AG04450 (cell line): ENCODE measurements around the gene ZNF324. TPM values are rescaled to one million over a fixed set of nuclear protein-coding genes. Genes with fewer than 3 reads are reported as not detected.
"Not testable (repeated sequence)": the region's sequence is repeated elsewhere in the genome, so short reads cannot be mapped to it uniquely, and the experiment has no call there.

ENCODE experiments used
- CTCF ChIA-PET: fragments of 300-600, 350-600 bp; formaldehyde crosslinking; extraction: SDS; loops from one replicate; lab custom pipeline; 2022; ENCODE audit warnings: antibody characterized with exemption, inconsistent platforms; lab: Charles Lee
- POLR2A ChIA-PET: fragments of 350-600 bp; formaldehyde crosslinking; extraction: SDS; loops from one replicate; lab custom pipeline; 2021; ENCODE audit warnings: antibody characterized with exemption, inconsistent platforms; lab: Yijun Ruan, JAX
- DNase-seq: peaks from one replicate; pipeline ENCODE4 v3.0.0-alpha.2; 2011; ENCODE audit warnings: low read depth, low spot score
- H3K27ac ChIP-seq: one replicate; pipeline ENCODE4 v1.5.1; 2012; ENCODE audit warnings: low read depth, low read length, control low read depth
- H3K27me3 ChIP-seq: one replicate; pipeline ENCODE4 v1.6.0; 2012; ENCODE audit warnings: low read length; ENCODE audit not compliant: control insufficient read depth, insufficient read depth
- H3K4me3 ChIP-seq: 2 replicates; pipeline ENCODE4 v1.5.1; 2011; ENCODE audit warnings: mild to moderate bottlenecking, low read depth, low read length, control low read depth
- H3K9me3 ChIP-seq: 2 replicates; pipeline ENCODE4 v1.5.1; 2012; ENCODE audit warnings: low read length; ENCODE audit not compliant: control insufficient read depth, insufficient read depth
- CTCF ChIP-seq: IDR thresholded peaks from 2 replicates; pipeline ENCODE4 v1.5.1; 2011; ENCODE audit warnings: low read depth, low read length, control low read depth, inconsistent platforms
- polyA plus RNA-seq: library from polyadenylated mRNA; depleted of rRNA; stranded (reverse); fragments of >200 nt; gene quantifications from 2 replicates; pipeline ENCODE4 v1.2.3, GENCODE V29; 2011

ZNF324 gene
- polyA plus RNA-seq, 1 experiment = 4.4 TPM

- ChIA-PET CTCF (no interaction called here), POLR2A (interaction anchor here (0.6 to 1.0 kb wide), 4 partner anchors 12 to 31 kb away, joined by 3 to 7 read pairs (median 4); partner anchors contain the start of genes ZNF324B and ZNF584)
- no peaks in the 10 kb centered on the region for H3K27me3 ChIP-seq
- peak within 1 kb of the TSS; percentile 93 for H3K4me3 ChIP-seq
- peak within 1 kb of the TSS; percentile 90 for H3K27ac ChIP-seq
- peaks cover 70% of the 10 kb centered on the region for H3K9me3 ChIP-seq
- no peak for TF ChIP-seq CTCF
- peak; percentile 99 for DNase-seq
These were observed 27.0 kb upstream of the ZNF324 start, which contains the start of gene ZNF132 for GRCh38 chr19:58439576-58440554. TSS of gene ZNF132 (minus strand) at chr19:58440153. CDS start at chr19:58439821, 332 bp downstream.

GRCh38 chr19:58440556-58440955 is 26.3 kb upstream of the ZNF324 start:
- ChIA-PET CTCF (no interaction called here), POLR2A (interaction anchor here (1.0 kb wide), 3 partner anchors 11 to 32 kb away, joined by 3 to 7 read pairs (median 6); partner anchors contain the start of genes ZNF324B and ZNF584)
- Histone ChIP-seq H3K27ac (peak overlapping the region; percentile 90), H3K9me3 (peaks cover 64% of the 10 kb centered on the region), H3K4me3 (peak overlapping the region; percentile 93), H3K27me3 (peaks cover 3% of the 10 kb centered on the region)
- DNase-seq = no peak
- no peak for TF ChIP-seq CTCF

GRCh38 chr19:58442986-58443385 is 23.9 kb upstream of the ZNF324 start:
- H3K4me3 ChIP-seq, CTCF ChIA-PET, DNase-seq, H3K27me3 ChIP-seq, H3K27ac ChIP-seq: not testable (repeated sequence)
- H3K9me3 ChIP-seq = peaks cover 41% of the 10 kb centered on the region
- POLR2A ChIA-PET = interaction anchor here (0.7 kb wide), 1 partner anchor 34 kb away, joined by 3 read pairs; the partner anchor contains the start of gene ZNF584

- CTCF ChIA-PET = not testable (repeated sequence)
These were observed 18.0 kb upstream of the ZNF324 start for GRCh38 chr19:58448860-58449259.

GRCh38 chr19:58449980-58450379 is 16.9 kb upstream of the ZNF324 start:
- POLR2A ChIA-PET, H3K27ac ChIP-seq, H3K27me3 ChIP-seq, H3K9me3 ChIP-seq, H3K4me3 ChIP-seq, CTCF ChIA-PET, DNase-seq: not testable (repeated sequence)

More at GRCh38 chr19:58448860-58449259, 18.0 kb upstream of the ZNF324 start:
- H3K9me3 ChIP-seq, DNase-seq, POLR2A ChIA-PET, H3K4me3 ChIP-seq, H3K27me3 ChIP-seq, H3K27ac ChIP-seq: not testable (repeated sequence)

- Histone ChIP-seq H3K27me3 (peaks cover 2% of the 10 kb centered on the region), H3K4me3 (peak overlapping the region; percentile 69), H3K27ac (no peak overlapping the region), H3K9me3 (peaks cover 9% of the 10 kb centered on the region; the same call in 1 of the 2 replicates)
- TF ChIP-seq CTCF = no peak
- DNase-seq = no peak
- ChIA-PET CTCF (interaction anchor here (1.1 kb wide), 1 partner anchor 10 kb away, joined by 3 read pairs; no protein-coding TSS in a partner anchor), POLR2A (interaction anchor here (0.5 to 1.2 kb wide), 5 partner anchors 10 to 93 kb away, joined by 3 to 7 read pairs (median 4); partner anchors contain the start of genes TRIM28, ZBTB45, ZNF132 and ZNF584)
These were observed 16.0 kb upstream of the ZNF324 start for GRCh38 chr19:58450856-58451357.
